GM18505 (cell line): ENCODE results near the gene TPST1.

Experiments used
- ATAC-seq: cut with Tn5 transposase; IDR thresholded peaks from one replicate; pipeline ENCODE4 v1.9.1; 2021; ENCODE audit not compliant: unreplicated experiment
- POLR2A ChIP-seq: IDR thresholded peaks from 4 replicates; pipeline ENCODE4 v1.6.1; 2011; ENCODE audit warnings: borderline replicate concordance; ENCODE audit not compliant: insufficient read depth, insufficient read length; ENCODE audit errors: extremely low read depth

TPST1 gene

GRCh38 chr7:66265566-66265965 is 60.4 kb downstream of the TPST1 start:
- no peak for ATAC-seq
- no peak for TF ChIP-seq POLR2A

GRCh38 chr7:66267249-66267648 is 62.1 kb downstream of the TPST1 start:
- no peak for ATAC-seq
- no peak for TF ChIP-seq POLR2A

GRCh38 chr7:66269978-66270377 is 64.8 kb downstream of the TPST1 start:
- no peak for ATAC-seq
- no peak for TF ChIP-seq POLR2A

GRCh38 chr7:66272321-66272720 is 67.2 kb downstream of the TPST1 start:
- ATAC-seq: no peak
- TF ChIP-seq POLR2A: no peak

DNA sequence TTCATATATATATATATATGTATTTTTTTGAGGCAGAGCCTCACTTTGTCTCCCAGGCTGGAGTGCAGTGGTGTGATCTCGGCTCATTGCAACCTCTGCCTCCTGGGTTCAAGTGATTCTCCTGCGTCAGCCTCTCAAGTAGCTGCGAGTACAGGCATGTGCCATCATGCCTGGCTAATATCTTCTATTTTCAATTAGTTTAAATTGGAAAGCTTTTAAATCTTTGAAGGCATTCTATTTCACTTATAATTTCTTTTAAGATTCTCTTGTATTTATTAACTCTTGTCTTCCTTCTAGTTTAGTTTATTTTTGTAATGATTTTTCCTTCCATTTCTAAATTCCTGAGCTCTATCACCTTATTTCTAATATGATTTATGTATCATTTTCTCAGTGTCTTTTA is 71.2 kb downstream of the TPST1 start:
- no peak for ATAC-seq

DNA sequence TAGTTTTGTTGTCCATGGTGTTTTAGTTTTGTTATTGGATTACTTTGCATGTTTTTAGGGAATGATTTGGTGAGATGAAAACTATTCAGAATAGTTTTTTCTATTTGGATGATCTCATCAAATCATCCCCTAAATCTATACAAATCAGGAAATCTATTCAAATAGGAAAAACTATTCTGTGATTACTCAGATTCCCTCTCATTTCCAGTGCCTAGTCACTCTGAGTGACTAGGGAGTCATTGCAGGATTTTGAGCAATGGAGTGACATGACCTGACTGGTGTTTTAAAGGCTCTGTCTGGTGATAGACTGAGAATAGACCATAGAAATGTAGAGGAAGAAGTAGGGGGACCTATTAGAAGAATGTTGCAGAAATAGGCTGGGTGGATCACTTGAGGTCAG is 72.4 kb downstream of the TPST1 start:
- no peak for TF ChIP-seq POLR2A
- no peak for ATAC-seq

More for the DNA sequence above, 71.2 kb downstream of the TPST1 start:
- TF ChIP-seq POLR2A: no peak

DNA sequence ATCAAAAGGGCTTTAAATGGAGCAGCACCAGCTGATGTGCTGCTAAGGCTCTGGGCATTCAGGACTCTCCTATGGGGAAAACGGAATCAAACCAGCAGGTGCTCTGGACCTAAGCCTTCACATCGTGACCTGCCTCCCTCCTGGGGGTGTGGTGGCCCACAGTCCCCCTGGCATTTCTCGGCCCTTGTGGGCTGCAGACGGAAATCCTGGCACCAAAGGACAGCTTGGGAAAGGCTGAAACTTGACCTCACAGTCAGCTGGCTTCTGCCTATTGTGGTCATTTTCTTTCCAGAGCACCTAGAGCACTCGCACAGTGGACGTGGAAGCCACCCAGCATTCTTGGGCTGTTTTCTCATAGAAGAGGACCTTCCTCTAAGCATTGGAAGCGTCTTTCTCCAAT is 74.8 kb downstream of the TPST1 start:
- no peak for TF ChIP-seq POLR2A
- no peak for ATAC-seq

DNA sequence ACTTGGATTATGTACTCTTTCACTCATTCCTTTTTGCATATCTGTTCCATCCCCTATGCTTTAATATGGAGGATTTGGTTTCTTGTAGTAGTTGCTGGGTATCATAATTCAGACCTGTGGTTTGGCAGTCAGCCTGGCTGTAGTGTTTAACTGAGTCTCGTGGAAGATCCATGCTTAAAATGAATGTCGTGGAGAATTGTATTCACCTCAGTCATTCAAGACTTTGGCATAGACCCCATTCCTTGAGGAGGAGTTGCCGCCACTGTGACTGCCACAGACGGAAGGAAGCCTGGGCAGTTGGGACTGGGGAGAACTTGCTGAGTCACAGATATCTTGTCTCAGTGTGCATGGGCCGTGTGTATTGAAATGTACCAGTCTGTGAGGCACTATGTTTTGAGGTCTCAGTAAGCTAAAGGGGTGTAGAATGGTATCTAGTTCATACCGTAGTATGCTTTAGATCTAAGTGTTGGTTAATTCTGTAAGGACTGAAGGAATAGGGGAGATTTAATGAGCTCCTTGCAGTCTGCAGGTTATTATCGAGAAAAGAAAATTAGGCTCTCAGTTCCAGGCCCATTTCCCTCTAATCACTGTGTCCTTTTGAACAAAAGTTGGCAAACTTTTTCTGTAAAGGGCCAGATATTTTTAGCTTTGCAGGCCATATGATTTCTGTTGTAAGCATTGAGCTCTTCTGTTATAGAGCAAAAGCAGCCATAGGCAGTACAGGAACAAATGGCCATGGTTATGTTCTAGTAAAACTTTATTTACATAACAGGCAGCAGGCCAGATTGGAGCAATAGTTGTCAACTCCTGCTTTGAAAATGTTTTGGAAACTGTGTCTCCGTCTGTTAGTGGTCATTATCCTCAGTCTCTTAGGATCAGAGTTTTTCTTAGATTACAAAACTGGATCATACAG is 76.8 kb downstream of the TPST1 start:
- no peak for TF ChIP-seq POLR2A
- ATAC-seq: no peak

- no peak for ATAC-seq
- TF ChIP-seq POLR2A: no peak
Measured at GRCh38 chr7:66282591-66282935, 77.4 kb downstream of the TPST1 start.

GRCh38 chr7:66283003-66283920 is 78.1 kb downstream of the TPST1 start:
- no peak for ATAC-seq
- no peak for TF ChIP-seq POLR2A

DNA sequence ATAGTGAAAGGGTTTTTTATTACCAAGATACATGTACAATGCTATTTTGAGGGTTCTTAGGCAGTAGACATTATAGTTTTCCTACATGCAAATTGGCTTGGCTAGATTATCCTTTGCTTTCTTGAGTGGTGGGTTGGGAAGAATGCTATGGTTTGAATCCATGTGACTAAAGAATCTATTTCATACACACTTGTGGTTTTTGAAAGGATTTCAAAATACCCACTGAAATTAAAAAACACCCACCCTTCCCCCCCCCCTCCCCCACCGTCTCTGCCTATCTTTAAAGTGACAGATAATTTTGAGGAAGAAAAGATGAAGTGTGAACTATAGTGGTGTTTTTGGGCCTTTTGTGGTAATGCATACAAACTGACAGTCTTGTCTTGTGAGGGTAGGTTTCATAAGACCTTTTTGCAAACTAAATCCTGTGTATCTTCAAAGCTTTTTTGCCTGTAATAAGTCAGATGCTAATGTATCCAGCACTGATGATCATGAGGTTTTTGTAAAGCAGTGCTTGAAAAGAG is 90.9 kb downstream of the TPST1 start:
- TF ChIP-seq POLR2A: no peak
- ATAC-seq: no peak

- ATAC-seq: no peak
- no peak for TF ChIP-seq POLR2A
Measured at GRCh38 chr7:66296557-66296956, 91.4 kb downstream of the TPST1 start.

GRCh38 chr7:66297579-66297978 is 92.4 kb downstream of the TPST1 start:
- no peak for TF ChIP-seq POLR2A
- no peak for ATAC-seq
